Nephron progenitor cell (in vitro differentiated cells): ENCODE data around the gene CRACR2A.

Source experiments
- DNase-seq: peaks from one replicate; pipeline ENCODE4 v3.0.0; 2021
- H3K27ac Mint-ChIP-seq: 2 replicates; pipeline ENCODE4 v1.8.0; 2021; ENCODE audit warnings: mild to moderate bottlenecking, moderate library complexity, mixed read lengths
- H3K27me3 Mint-ChIP-seq: 2 replicates; pipeline ENCODE4 v1.8.0; 2021; ENCODE audit warnings: mild to moderate bottlenecking, low read depth, mixed read lengths; ENCODE audit not compliant: poor library complexity
- H3K36me3 Mint-ChIP-seq: 2 replicates; pipeline ENCODE4 v1.8.0; 2021; ENCODE audit warnings: low read depth, mixed read lengths
- H3K4me1 Mint-ChIP-seq: 2 replicates; pipeline ENCODE4 v1.8.0; 2021; ENCODE audit warnings: mixed read lengths
- H3K4me3 Mint-ChIP-seq: 2 replicates; pipeline ENCODE4 v1.8.0; 2021; ENCODE audit warnings: mild to moderate bottlenecking, moderate library complexity, mixed read lengths
- H3K9me3 Mint-ChIP-seq: 2 replicates; pipeline ENCODE4 v1.8.0; 2021; ENCODE audit warnings: mild to moderate bottlenecking, moderate library complexity, mixed read lengths
- TF ChIP-seq, protein P1 (sequence below): fragments of 200-600 bp; sonication (generic); IDR thresholded peaks from 2 replicates; pipeline ENCODE4 v1.5.0; 2021; ENCODE audit warnings: antibody characterized with exemption

The CRACR2A gene

DNA sequence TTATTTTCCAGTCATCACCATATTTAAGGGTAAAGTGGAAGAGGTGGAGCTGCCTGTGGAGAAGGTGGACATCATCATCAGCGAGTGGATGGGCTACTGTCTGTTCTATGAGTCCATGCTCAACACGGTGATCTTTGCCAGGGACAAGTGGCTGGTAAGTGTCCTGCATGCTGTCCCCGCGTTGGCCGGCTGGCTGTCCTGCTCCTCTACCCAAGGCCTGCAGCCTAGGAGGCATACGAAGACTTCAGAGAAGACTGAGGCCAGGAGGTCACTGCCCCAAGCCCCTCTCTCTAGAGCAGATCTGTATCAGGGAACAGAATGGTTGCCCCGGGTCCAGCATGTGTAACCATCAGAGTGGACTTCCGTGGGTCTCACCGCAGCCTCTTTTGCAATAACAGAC is 184.2 kb downstream of the CRACR2A start:
- no peak overlapping the region for H3K27ac Mint-ChIP-seq
- peaks cover 10% of the 10 kb centered on the region for H3K4me1 Mint-ChIP-seq
- H3K27me3 Mint-ChIP-seq = peaks cover 8% of the 10 kb centered on the region
- H3K36me3 Mint-ChIP-seq = no peaks in the 10 kb centered on the region
- H3K9me3 Mint-ChIP-seq = no peaks in the 10 kb centered on the region
- no peak for DNase-seq
- TF ChIP-seq, protein P1, sequence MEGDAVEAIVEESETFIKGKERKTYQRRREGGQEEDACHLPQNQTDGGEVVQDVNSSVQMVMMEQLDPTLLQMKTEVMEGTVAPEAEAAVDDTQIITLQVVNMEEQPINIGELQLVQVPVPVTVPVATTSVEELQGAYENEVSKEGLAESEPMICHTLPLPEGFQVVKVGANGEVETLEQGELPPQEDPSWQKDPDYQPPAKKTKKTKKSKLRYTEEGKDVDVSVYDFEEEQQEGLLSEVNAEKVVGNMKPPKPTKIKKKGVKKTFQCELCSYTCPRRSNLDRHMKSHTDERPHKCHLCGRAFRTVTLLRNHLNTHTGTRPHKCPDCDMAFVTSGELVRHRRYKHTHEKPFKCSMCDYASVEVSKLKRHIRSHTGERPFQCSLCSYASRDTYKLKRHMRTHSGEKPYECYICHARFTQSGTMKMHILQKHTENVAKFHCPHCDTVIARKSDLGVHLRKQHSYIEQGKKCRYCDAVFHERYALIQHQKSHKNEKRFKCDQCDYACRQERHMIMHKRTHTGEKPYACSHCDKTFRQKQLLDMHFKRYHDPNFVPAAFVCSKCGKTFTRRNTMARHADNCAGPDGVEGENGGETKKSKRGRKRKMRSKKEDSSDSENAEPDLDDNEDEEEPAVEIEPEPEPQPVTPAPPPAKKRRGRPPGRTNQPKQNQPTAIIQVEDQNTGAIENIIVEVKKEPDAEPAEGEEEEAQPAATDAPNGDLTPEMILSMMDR = no peak
- no peak overlapping the region for H3K4me3 Mint-ChIP-seq

DNA sequence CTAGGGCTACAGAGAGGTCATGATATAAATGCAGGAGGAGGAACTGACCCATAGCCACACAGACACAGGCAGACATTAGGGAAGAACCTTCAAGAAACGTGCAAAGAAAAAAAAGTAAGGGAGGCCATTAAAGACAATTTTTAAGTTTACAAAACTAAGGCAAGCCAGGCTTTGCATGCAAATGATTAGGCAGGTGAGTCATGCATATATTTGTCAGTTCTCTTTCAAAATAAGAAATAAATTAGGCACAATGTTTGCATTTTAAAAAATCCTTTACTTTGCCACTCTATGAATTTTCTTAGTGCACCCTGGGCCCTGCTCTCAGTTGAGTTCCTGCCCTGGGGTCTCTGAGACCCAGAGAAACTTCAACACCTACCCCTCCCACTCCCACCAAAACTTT is 186.9 kb downstream of the CRACR2A start:
- peaks cover 10% of the 10 kb centered on the region for H3K4me1 Mint-ChIP-seq
- H3K27me3 Mint-ChIP-seq = peaks cover 7% of the 10 kb centered on the region
- TF ChIP-seq, protein P1 = no peak
- no peak for DNase-seq
- H3K27ac Mint-ChIP-seq = no peak overlapping the region
- H3K36me3 Mint-ChIP-seq = no peaks in the 10 kb centered on the region
- H3K4me3 Mint-ChIP-seq = no peak overlapping the region
- peaks cover 4% of the 10 kb centered on the region for H3K9me3 Mint-ChIP-seq
